Ishikawa (cell line): ENCODE data around the gene C22orf31.

Experiments
- CREB1 ChIP-seq: IDR thresholded peaks from 2 replicates; pipeline ENCODE4 v1.6.1; 2012; ENCODE audit warnings: low read depth
- RAD21 ChIP-seq: IDR thresholded peaks from 2 replicates; pipeline ENCODE4 v1.6.1; 2012; ENCODE audit warnings: low read depth
- REST ChIP-seq: IDR thresholded peaks from 2 replicates; pipeline ENCODE4 v1.6.1; 2012; ENCODE audit warnings: low read depth, mild to moderate bottlenecking
- TAF1 ChIP-seq: IDR thresholded peaks from 2 replicates; pipeline ENCODE4 v1.6.1; 2012; ENCODE audit warnings: low read depth, mild to moderate bottlenecking
- YY1 ChIP-seq: IDR thresholded peaks from 2 replicates; pipeline ENCODE4 v1.6.1; 2012; ENCODE audit warnings: low read depth

DNA sequence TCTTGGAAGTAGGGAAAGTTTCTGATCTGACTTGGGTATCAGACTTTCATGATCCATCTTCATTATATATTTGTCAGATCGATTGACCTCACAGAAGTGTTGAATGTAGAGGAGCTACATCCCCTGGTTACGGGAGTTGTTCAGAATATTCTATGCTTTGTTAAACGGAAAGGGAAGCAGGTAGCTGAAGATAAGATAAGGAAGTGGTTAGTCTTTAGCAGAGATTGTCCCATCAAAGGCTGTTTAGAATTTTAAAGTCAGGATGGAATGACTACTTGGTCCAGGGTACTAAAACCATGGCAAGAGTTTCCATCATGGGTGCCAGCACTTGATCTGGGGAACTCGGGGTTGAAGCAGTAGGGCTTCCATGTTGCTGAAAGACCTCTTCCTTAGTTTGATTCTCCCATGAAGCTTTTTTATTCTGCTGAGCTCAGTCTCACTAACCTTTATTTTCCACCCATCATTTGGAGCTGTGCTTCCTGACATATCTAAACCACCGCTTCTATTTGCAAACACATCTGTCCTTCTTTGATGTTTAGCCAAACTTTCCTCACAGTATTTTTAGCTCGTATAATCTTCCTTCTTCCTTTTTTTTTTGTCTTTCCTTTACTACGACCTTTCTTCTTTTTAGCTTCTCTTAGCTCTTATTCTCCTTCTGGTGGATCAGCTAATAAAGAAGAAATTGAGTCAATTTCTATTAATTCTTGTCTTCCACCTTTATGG lies 4.0 kb upstream of the C22orf31 start:
- TF ChIP-seq REST (no peak), CREB1 (no peak), YY1 (no peak), RAD21 (no peak), TAF1 (no peak)
